Fibroblast of skin of scalp (primary cell): ENCODE data around the gene FOLH1.
"Not testable (repeated sequence)": the region's sequence is repeated elsewhere in the genome, so short reads cannot be mapped to it uniquely, and the experiment has no call there.

Experiments
- DNase-seq: peaks from one replicate; pipeline ENCODE4 v3.0.0-alpha.2; 2013

FOLH1 gene

DNA sequence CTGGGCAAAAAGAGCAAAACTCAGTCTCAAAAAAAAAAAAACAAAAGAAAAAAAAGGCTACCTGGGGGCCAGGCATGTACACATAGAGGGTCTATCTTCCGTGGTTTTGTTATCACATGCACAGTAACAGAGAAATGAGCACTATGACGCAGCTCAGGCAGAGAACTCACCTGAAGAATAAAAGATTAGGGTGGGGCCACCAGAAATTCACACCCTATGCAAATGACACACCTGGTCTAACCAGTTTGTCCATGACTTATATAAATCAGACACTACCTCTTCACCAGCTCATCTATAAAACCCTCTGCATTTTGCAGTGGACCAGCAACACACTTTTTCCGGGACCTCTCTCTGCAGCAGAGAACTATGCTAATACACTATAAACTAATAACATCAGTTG is 30.5 kb downstream of the FOLH1 start:
- DNase-seq: not testable (repeated sequence)

DNA sequence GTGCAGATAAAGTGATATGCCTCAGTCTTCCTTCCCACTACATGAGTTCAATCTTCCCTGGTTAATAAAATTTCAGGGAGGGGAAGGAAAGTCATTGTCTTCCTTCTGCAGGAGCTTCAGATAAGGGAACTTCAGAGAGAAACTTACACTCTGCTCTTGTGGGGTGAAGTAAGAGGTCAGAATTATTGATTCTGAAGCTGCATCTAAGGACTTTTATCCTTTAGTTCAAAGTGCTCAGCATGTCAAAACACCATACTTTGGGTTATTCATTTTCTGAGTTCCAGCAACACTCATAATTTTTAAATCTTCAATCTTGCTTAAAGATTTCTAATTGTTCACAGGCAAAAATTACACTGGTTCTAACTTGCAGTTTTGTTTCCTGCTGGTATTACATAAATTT is 33.0 kb downstream of the FOLH1 start:
- not testable (repeated sequence) for DNase-seq

DNA sequence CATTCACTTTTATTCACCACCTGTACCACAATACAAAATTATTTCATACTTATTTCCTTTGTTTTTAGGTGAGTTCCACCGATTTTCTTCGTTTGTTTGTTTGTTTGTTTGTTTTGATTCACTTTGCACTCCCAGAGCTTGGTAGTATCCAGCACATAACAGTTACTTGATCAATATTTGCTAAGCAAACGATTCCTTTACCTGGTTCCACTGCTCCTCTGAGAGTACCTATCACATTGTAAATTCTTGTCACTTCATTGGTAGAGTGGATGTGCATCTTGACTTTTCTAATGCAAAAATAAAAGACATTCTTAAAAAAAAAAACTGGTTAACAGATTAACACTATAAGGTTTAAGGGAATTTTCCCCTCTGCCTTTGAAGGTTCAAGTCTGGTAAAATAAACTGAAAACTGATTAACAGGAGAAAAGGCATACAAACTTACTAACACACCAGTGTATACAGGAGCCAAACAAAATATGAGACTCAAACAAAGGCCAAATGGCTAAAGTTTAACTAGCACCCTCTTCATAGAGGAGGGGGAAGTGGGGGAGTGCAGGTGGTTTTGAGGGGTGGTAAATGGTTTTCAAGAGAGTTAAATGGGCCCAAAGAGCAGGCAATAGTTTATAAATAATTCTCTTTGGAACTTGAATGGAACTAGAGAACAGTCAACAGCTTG is 33.6 kb downstream of the FOLH1 start:
- not testable (repeated sequence) for DNase-seq

DNA sequence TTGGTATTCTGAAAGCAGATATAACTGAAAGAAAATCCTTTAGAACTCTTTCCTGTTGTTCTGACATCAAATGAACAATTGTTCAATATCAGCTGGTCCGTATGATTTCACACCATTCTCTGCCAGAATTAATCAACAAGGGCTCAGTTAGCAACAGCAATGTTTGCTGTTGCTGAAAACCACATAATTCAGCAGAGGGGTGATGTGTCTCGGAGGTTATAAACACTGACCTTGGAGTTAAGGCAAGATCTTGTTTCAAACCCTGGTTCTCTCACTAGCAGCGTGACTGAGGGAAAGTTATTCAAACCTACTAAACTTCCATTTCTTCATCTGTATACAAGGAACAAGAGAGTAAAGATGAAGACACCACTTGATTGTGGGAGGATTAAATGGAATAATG is 36.8 kb downstream of the FOLH1 start:
- DNase-seq: not testable (repeated sequence)

DNA sequence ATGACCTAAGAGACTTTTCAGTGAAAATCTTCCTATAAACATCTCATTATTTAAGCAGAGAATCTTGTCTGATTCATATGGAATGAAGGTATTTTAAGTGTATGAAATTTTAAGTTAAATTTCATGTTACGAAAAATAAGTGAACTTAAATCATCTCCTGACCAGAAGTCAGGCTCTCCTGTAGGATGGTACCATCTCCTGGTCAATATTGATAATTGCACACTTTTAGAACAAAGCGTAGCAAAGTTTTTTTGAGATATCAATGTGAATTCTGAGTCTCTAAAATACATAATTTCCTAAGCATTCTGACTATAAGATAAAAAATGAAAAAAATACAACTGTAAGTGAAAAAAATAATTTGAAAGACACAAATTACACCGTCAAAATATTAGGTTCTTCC is 38.8 kb downstream of the FOLH1 start:
- DNase-seq: not testable (repeated sequence)

DNA sequence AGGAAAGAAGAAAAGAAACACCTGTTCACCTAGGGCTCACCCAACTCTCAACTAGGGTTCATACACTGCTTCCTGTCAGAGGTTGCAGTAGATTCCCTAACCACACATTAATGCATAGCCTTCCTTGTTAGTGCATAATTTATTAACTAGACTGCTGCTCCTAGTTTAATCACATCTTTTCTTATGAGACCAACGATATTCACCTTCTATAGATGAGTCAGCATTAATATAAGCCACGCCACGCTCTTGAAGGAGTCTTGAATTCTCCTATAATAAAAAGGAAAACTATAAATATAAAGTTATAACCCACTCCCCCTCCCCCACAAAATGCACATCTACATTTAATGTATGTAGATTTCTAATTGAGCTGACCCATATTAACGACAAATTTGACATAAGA is 39.4 kb downstream of the FOLH1 start:
- not testable (repeated sequence) for DNase-seq

DNA sequence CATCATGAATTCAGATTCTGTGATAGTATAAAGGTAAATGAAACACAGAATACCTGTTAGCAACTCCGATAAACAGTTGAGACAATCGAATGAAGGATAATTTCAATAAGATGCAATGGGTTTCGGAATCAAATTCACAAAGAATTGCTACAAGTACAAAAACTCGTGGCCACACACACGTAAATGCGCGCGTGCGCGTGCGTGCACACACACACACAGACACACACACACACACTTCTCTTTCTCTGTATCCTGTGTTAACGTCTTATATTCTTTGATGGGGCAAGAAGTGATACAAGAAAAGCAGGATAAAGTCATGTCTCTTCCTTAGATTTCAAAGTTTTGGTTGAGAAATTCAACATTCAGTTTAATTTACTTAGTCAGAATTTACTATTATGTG is 57.2 kb downstream of the FOLH1 start:
- DNase-seq: no peak

DNA sequence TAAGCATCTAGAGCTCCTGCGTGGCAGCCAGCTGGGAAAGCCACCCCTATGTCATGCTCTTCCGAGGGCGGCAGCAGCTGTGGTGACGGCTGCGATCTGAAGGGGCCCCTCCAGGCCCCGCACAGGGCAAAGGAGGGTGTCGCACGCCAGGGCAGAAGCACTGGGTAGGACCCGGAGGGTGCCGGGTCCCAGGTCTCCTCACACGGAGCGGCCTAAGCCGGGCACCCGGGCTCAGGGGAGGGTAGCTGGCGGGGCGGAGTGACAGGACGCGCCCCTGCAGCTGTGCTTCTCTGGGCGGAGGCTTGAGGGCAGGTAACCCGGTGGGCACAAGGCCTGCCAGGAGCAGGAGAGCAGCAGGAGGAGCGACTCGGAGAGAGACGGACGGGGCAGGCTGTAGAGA is 106.0 kb downstream of the FOLH1 start:
- not testable (repeated sequence) for DNase-seq
